B cell (primary cell): Measurements from ENCODE around the gene YIF1A. TPM values are rescaled to one million over a fixed set of nuclear protein-coding genes. Genes with fewer than 3 reads are reported as not detected.

Experiments used
- ATAC-seq: fragments of 200-7000 bp; cut with Tn5 transposase; one replicate; pipeline ENCODE4 v1.10.0; 2021; ENCODE audit warnings: low read depth, mild to moderate bottlenecking, moderate number of reproducible peaks, moderate library complexity
- CTCF ChIA-PET: fragments of 350-600 bp; sonication (Branson Sonifier 250); formaldehyde crosslinking; loops from one replicate; lab custom pipeline; 2021; ENCODE audit warnings: antibody characterized with exemption, inconsistent platforms; lab: Charles Lee
- POLR2A ChIA-PET: fragments of 350-600 bp; sonication (Branson Sonifier 250); formaldehyde crosslinking; loops from one replicate; lab custom pipeline; 2021; ENCODE audit warnings: antibody characterized with exemption; lab: Charles Lee
- DNase-seq: peaks from one replicate; pipeline ENCODE4 v3.0.0; 2013
- H2AFZ ChIP-seq: 2 replicates; pipeline ENCODE4 v1.6.1; 2012; ENCODE audit warnings: mild to moderate bottlenecking, low read depth, low read length; ENCODE audit not compliant: insufficient read depth, poor library complexity, severe bottlenecking
- H3K27ac ChIP-seq, 2 donors: 1 replicate in 1 of 2; 2 replicates in 1 of 2; pipeline ENCODE4 v1.5.1; 2012 to 2013; ENCODE audit warnings: low read length in 2 of 2, mild to moderate bottlenecking in 2 of 2, moderate library complexity in 1 of 2
- H3K27me3 ChIP-seq, 4 experiments: fragments of 200-600 bp in 1 of 4; sonication (generic) in 1 of 4; replicated peaks in 1 of 4; 1 replicate in 2 of 4; 2 replicates in 2 of 4; pipeline versions ENCODE4 v1.6.1 to v1.7.0; 2013 to 2016; ENCODE audit warnings: low read length in 3 of 4, mild to moderate bottlenecking in 2 of 4, mixed read lengths in 1 of 4, moderate library complexity in 1 of 4; ENCODE audit not compliant: insufficient read depth in 4 of 4, control insufficient read depth in 3 of 4; ENCODE audit errors: control extremely low read depth in 1 of 4
- H3K36me3 ChIP-seq, 2 experiments: replicated peaks in 1 of 2; 1 replicate in 1 of 2; 2 replicates in 1 of 2; pipeline versions ENCODE4 v1.6.1 to v1.7.1; 2013; ENCODE audit warnings: low read length in 1 of 2; ENCODE audit not compliant: insufficient read depth in 2 of 2, control insufficient read depth in 1 of 2; ENCODE audit errors: control extremely low read depth in 1 of 2, extremely low read depth in 1 of 2
- H3K4me1 ChIP-seq, 2 donors: fragments of 200-600 bp in 1 of 2; sonication (generic) in 1 of 2; 1 replicate in 1 of 2; 2 replicates in 1 of 2; pipeline versions ENCODE4 v1.5.1 to v1.6.1; 2013 to 2017; ENCODE audit warnings: low read length in 2 of 2; ENCODE audit not compliant: control insufficient read depth in 2 of 2, insufficient read depth in 2 of 2
- H3K4me2 ChIP-seq: replicated peaks from 2 replicates; pipeline ENCODE3; 2012; ENCODE audit warnings: mild to moderate bottlenecking, low read depth, low read length; ENCODE audit not compliant: poor library complexity, severe bottlenecking
- H3K4me3 ChIP-seq, 5 experiments: fragments of 200-600 bp in 1 of 5; sonication (generic) in 1 of 5; 1 replicate in 3 of 5; 2 replicates in 2 of 5; pipeline versions ENCODE4 v1.5.1 to v1.7.0; 2011 to 2016; ENCODE audit warnings: low read length in 4 of 5, mild to moderate bottlenecking in 4 of 5, low read depth in 2 of 5, control low read depth in 1 of 5, moderate library complexity in 1 of 5; ENCODE audit not compliant: insufficient read depth in 1 of 5; ENCODE audit errors: control extremely low read depth in 1 of 5, extremely low read depth in 1 of 5
- H3K79me2 ChIP-seq: fragments of 200-600 bp; sonication (generic); one replicate; pipeline ENCODE4 v1.6.0; 2016; ENCODE audit warnings: low read length; ENCODE audit not compliant: control insufficient read depth, insufficient read depth
- H3K9ac ChIP-seq: fragments of 200-600 bp; sonication (generic); 2 replicates; pipeline ENCODE4 v1.6.1; 2017; ENCODE audit warnings: mild to moderate bottlenecking, low read length, moderate library complexity
- H3K9me3 ChIP-seq, 3 donors: one replicate each; pipeline versions ENCODE4 v1.6.1 to v1.7.1; 2013; ENCODE audit warnings: low read length in 2 of 3; ENCODE audit not compliant: control insufficient read depth in 2 of 3, insufficient read depth in 1 of 3; ENCODE audit errors: control extremely low read depth in 1 of 3
- H4K20me1 ChIP-seq: 2 replicates; pipeline ENCODE4 v1.6.0; 2012; ENCODE audit warnings: mild to moderate bottlenecking, low read length; ENCODE audit not compliant: insufficient read depth, control insufficient read depth, poor library complexity, severe bottlenecking
- H3K27ac Mint-ChIP-seq: one replicate; pipeline ENCODE4 v1.8.0; 2021; ENCODE audit warnings: mixed read lengths
- H3K27me3 Mint-ChIP-seq: one replicate; pipeline ENCODE4 v1.8.0; 2021; ENCODE audit warnings: mixed read lengths
- H3K4me1 Mint-ChIP-seq: one replicate; pipeline ENCODE4 v1.8.0; 2021; ENCODE audit warnings: mixed read lengths
- H3K4me3 Mint-ChIP-seq: one replicate; pipeline ENCODE4 v1.8.0; 2021; ENCODE audit warnings: mixed read lengths
- H3K9me3 Mint-ChIP-seq: one replicate; pipeline ENCODE4 v1.8.0; 2022; ENCODE audit warnings: mixed read lengths; ENCODE audit not compliant: insufficient read depth
- EZH2 ChIP-seq: IDR thresholded peaks from 2 replicates; pipeline ENCODE4 v1.6.1; 2012; ENCODE audit warnings: borderline replicate concordance, low read depth, mild to moderate bottlenecking, moderate library complexity, low read length; ENCODE audit not compliant: insufficient read depth, poor library complexity, severe bottlenecking
- WGBS: methylation state at CpG from one replicate; pipeline ENCODE4 v1.1.5; 2013; ENCODE audit warnings: missing lambda C conversion rate; ENCODE audit not compliant: insufficient coverage; 5-methylcytosine and 5-hydroxymethylcytosine counted together
- intact Hi-C: fragments of 100-400 bp; cut with micrococcal nuclease; formaldehyde crosslinking; loops from one replicate; pipeline ENCODE4 v1.10.0; 2022
- polyA plus RNA-seq: library from polyadenylated mRNA; depleted of rRNA; stranded (reverse); fragments of >200 nt; gene quantifications from 2 replicates; pipeline ENCODE4 v1.2.3, GENCODE V29; 2012
- total RNA-seq, 2 donors: library from RNA; stranded (reverse); fragments of 120-200 nt in 1 of 2; gene quantifications; 1 replicate in 1 of 2; 2 replicates in 1 of 2; pipeline versions ENCODE4 v1.2.3 to v1.2.4, GENCODE V29; 2013 to 2022
- TF ChIP-seq, protein P1 (sequence below): fragments of 200-600 bp; IDR thresholded peaks from one replicate; pipeline ENCODE4 v1.8.0; 2022; ENCODE audit warnings: antibody characterized with exemption, mild to moderate bottlenecking

The YIF1A gene
- total and polyA plus RNA-seq, 2 donors (not counting 1 experiment from before 2014, with no cell fraction given), result 43.9 to 95.0 TPM

DNA sequence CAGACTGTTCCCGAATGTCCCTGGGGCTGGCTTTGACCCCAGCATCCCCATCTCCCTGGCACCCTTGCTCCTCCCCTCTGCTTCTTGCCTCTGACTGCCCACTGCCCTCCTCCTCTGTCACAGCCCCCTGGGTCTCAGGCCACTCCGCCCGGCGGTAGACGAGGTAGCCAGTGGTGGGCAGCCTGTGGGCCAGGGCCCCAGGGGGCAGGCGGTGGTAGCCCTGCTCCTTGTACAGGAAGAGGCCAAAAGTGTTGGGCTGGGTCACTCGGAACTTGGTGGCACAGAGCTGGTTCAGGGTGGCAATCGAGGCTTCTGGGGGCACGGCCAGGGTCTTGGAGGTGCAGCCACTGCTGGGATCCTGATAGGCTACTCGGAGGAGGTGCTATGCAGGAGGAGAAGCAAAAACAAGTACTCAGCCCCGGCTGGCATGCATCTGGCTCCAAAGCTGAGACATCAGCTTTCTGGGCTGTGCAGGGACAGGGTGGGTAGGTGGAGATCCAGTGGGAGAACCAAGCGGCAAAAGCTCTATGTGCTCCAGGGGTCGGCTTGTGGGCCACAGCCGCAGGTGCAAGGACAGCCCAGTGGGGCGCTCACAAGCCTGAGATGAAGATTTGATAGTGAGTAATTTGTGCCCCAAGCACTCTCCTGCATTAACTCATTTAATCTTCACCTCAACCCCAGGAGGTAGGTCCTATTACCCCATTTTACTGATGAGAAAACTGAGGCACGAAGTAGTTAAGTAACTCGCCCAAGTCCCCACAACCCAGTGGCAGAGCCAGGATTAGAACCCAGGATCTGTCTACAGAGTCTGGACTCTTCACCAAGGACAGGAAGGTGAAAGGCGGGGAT lies 43.7 kb upstream of the YIF1A start:
- no peak for DNase-seq
- H3K4me3 Mint-ChIP-seq, result no peak overlapping the region
- intact Hi-C loops, result no loop called here

More for the DNA sequence above, 43.7 kb upstream of the YIF1A start:
- WGBS, result 93% methylated on average over 15 of the region's 18 CpGs
- H3K4me1 ChIP-seq, result peaks cover 26 to 36% of the 10 kb centered on the region in 2 donors
- H3K9ac ChIP-seq, result no peak overlapping the region
- H2AFZ ChIP-seq, result no peak overlapping the region
- no peaks in the 10 kb centered on the region for H3K9me3 Mint-ChIP-seq
- no peak overlapping the region for H3K4me3 ChIP-seq
- H3K4me1 Mint-ChIP-seq, result peaks cover 32% of the 10 kb centered on the region
- H3K4me2 ChIP-seq, result no peak overlapping the region
- no peaks in the 10 kb centered on the region for H3K79me2 ChIP-seq
- no peaks in the 10 kb centered on the region for H3K9me3 ChIP-seq
- H3K36me3 ChIP-seq, result peaks cover 0 to 9% of the 10 kb centered on the region in 2 experiments
- ChIA-PET POLR2A (no interaction called here), CTCF (interaction anchor here (1.1 to 4.6 kb wide), 4 partner anchors 12 to 57 kb away, joined by 4 to 101 read pairs (median 6); partner anchors contain the start of gene BRMS1)
- TF ChIP-seq, protein P1, sequence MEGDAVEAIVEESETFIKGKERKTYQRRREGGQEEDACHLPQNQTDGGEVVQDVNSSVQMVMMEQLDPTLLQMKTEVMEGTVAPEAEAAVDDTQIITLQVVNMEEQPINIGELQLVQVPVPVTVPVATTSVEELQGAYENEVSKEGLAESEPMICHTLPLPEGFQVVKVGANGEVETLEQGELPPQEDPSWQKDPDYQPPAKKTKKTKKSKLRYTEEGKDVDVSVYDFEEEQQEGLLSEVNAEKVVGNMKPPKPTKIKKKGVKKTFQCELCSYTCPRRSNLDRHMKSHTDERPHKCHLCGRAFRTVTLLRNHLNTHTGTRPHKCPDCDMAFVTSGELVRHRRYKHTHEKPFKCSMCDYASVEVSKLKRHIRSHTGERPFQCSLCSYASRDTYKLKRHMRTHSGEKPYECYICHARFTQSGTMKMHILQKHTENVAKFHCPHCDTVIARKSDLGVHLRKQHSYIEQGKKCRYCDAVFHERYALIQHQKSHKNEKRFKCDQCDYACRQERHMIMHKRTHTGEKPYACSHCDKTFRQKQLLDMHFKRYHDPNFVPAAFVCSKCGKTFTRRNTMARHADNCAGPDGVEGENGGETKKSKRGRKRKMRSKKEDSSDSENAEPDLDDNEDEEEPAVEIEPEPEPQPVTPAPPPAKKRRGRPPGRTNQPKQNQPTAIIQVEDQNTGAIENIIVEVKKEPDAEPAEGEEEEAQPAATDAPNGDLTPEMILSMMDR, result no peak
- no peak for TF ChIP-seq EZH2
- H3K27ac ChIP-seq, result no peak overlapping the region
- no peak for ATAC-seq
- no peak overlapping the region for H3K27ac Mint-ChIP-seq
- peaks cover 0 to 9% (median 3%) of the 10 kb centered on the region in 4 experiments for H3K27me3 ChIP-seq
- no peaks in the 10 kb centered on the region for H3K27me3 Mint-ChIP-seq
- no peaks in the 10 kb centered on the region for H4K20me1 ChIP-seq
